Activated CD4-positive, CD25-positive, alpha-beta regulatory T cell treated with anti-CD3 and anti-CD28 coated beads, Interleukin-2, amount 50 U/mL, for 72 hours (primary cell): ENCODE data around the gene MAP3K4.

Experiments
- DNase-seq: peaks from one replicate; pipeline ENCODE4 v3.0.0; 2021

MAP3K4 gene, protein sequence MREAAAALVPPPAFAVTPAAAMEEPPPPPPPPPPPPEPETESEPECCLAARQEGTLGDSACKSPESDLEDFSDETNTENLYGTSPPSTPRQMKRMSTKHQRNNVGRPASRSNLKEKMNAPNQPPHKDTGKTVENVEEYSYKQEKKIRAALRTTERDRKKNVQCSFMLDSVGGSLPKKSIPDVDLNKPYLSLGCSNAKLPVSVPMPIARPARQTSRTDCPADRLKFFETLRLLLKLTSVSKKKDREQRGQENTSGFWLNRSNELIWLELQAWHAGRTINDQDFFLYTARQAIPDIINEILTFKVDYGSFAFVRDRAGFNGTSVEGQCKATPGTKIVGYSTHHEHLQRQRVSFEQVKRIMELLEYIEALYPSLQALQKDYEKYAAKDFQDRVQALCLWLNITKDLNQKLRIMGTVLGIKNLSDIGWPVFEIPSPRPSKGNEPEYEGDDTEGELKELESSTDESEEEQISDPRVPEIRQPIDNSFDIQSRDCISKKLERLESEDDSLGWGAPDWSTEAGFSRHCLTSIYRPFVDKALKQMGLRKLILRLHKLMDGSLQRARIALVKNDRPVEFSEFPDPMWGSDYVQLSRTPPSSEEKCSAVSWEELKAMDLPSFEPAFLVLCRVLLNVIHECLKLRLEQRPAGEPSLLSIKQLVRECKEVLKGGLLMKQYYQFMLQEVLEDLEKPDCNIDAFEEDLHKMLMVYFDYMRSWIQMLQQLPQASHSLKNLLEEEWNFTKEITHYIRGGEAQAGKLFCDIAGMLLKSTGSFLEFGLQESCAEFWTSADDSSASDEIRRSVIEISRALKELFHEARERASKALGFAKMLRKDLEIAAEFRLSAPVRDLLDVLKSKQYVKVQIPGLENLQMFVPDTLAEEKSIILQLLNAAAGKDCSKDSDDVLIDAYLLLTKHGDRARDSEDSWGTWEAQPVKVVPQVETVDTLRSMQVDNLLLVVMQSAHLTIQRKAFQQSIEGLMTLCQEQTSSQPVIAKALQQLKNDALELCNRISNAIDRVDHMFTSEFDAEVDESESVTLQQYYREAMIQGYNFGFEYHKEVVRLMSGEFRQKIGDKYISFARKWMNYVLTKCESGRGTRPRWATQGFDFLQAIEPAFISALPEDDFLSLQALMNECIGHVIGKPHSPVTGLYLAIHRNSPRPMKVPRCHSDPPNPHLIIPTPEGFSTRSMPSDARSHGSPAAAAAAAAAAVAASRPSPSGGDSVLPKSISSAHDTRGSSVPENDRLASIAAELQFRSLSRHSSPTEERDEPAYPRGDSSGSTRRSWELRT (N-terminal part only)

DNA sequence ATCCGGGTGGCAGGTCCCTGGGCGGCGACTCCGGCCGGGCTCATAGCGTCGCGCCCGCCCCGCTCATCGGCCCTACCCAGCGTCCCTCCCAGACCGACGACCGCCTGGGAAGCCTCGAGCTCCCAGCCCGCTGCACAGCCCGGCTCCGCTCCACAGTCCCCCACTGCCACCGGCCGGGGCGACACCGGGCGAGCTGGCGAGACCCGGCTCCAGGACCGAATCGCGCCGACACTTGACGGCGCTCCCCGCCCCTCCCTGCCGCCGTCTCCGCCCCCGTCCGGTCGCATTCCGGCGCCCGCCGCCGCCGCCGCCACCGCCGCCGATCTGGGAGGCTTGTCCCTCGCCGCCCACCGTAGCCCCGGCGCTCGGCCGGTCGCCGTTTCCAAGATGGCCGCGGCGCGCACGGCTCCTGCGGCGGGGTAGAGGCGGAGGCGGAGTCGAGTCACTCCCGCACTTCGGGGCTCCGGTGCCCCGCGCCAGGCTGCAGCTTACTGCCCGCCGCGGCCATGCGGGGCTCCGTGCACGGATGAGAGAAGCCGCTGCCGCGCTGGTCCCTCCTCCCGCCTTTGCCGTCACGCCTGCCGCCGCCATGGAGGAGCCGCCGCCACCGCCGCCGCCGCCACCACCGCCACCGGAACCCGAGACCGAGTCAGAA is at the start of gene MAP3K4:
MAP3K4 (plus strand) TSS at position 364 of the 655 bp plus-strand sequence; CDS start at position 527, 163 bp downstream.
- DNase-seq = peak; percentile 85

DNA sequence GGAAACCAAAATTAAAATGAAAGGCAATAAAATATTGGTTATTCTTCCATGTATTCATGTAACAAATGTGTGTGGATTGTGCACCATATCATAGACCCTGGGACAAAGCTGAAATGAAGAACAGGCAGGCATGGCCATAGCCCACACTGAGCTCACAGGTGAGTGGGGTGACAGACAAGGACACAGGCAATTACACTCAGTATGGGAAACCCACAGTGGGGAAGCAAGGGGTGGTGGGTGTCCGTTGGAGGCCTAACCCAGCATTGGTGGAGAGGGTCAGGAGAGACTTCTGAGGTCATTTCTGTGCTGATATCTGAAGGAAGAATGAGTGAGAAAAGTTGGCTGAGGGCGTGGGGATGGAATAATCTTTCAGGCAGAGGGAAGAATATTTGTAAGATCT is 47.6 kb upstream of the MAP3K4 start:
- no peak for DNase-seq

DNA sequence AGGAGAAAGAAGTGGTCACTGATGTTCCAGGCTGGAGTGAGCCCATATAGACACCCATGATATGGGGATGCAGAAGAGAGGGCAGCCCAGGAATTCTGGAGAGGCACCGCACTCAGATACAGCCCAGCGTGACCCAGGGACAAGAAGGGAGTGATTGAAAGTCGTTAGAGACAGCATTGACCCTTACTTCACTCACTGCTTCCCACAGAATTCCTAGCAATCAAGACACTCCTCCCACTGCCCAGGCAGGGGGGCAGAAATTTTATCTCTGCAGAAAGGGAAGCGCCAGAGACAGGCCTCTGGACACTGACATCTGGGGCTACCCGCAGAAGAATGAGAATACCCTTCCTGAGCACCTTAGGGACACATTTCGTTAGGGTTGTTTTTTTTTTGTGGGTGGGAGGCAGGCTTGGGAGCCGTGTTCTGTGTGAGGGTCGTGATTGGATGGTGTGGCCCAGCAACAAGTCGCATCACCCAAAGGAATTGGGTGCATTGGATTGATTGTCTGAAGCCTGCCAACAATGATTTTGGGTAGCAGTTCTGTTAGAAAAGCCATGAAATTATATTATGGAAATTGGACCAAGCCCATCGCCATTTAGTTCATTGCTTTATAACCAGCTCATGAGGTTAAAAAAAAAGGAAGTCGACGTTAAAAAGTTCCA is 45.9 kb upstream of the MAP3K4 start:
- DNase-seq = no peak

DNA sequence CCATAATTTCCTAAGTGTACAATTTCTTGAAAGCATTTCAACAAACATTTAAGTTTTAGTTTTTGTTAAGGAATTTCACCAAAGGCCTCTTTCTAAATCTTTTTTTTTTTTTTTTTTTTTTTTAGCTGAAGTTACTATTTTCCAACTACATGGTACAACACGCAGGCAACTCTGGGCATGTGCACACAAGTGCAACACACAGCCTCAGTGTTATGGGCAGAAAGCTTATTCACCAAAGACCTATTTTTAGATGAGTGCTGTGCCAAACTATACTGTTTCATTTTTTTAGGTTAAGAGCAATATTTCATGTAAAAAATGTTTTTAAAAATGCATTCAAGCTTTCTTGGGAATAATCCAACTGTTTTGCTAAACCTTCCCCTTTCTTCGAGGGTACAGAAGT is 42.0 kb upstream of the MAP3K4 start:
- DNase-seq = no peak

DNA sequence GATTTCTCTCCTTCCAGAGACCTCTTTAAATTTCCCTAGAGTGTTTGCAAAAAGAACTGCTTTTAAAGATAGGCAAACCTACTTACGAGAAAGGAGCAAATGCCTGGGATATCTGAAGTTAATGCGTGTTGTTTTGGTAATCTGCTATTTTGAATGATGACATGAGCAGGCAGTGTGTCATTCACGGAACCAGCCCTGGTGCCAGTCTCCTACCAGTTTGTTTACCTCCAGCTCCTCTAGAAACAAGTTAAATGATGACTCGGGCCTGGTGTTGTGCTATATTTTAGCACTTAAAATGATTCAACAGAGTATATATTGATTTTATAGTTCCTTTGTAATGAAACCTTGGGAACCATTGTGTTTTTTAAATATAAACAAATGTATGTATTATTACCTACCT is 41.1 kb upstream of the MAP3K4 start:
- DNase-seq = no peak

DNA sequence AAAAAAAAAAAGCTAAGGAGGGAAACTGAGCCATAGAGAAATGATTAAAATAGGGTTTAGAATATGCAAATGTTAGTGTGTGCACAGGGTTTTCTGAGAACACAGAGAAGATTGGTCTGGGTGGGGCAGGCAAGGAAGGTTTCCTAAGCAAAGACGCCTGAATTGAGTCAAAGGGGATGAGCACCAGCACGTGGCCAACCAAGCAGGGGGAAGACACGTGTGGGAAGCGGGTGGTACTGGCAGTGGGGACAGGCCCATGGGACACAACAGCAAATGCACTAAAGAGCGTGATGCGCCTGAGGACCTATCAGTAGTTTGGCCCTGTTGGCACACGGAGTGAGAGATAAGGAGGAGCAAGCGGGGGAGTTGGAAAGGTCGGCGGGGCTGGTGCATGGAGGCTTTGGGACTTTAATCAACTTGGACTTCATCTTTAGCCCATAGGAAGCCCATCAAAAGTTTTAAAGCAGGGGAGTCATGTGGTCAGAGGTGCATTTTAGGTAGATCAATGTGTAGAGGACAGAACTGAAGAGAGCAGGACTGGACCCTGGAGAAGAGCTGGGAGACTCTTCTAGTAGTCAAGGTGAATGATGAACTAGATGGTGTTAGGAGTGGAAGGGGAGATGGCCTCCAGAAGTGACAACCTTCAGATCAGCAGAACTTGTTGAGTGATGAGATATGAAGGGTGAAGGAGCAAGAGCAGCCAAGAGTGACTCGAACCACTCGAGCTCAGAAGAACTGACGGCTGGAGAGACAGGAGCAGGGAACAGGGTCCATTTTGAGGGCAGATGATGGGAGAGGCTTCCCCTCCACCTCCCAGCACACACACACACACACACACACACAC is 40.2 kb upstream of the MAP3K4 start:
- no peak for DNase-seq

DNA sequence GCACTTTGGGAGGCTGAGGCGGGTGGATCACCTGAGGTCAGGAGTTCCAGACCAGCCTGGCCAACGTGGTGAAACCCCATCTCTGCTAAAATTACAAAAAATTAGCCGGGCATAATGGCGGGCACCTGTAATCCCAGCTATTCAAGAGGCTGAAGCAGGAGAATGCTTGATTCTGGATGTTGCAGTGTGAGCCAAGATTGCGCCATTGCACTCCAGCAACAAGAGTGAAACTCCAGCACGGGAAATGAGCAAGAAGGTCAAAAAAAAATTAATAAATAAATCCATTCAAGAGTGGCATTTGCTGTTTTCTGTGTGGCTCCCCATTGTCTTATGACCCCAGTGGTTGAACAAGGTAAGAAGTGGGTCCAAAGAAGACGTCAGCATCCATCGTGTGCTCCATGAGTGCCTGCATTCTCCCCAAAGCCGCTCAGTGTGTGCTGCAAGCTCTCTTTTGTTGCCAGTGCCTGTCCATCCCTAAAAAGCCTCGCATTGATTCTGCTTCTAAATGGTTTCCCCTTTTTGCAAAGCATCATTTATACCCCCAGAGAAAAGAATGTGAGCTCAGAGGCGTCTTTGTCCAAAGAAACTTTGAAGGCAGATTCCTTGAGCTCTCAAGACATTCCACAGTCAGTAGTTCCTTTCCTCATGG is 38.8 kb upstream of the MAP3K4 start:
- DNase-seq = no peak

DNA sequence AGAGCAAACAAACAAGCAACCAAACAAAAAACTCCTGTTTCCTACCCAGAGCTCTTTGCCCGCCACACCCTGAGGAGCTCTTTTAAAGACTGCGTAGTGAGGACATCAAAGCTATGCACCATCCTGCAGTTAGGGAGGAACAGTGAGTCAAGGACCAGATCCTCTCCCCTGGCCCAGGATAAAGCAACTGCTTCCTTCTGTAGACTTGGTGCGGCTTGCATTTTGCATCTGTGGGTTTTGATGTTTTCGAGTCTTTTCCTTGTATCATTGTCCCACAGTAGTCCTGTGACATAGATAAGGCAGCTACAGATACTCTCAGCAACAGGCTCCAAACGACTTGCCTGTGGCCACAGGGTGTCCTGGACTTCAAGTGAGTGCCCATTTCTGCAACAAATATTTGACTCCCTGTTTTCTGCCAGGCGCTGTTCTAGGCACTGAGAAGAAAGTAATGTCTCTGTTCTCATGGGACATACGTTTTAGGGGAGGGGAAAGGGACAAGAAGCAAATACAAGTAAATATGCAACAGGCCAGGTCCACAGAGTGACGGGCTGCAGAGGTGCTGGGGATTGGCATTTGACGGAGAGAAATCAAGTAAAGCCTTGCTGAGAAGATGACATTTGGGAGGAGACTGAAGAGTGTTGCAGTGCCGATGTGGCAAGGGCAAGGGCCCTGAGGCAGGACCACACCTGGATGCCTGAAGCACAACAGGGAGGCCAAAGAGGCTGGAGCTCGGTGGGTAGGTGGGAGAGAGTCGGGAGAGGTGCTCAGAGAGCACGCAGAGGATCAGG is 35.9 kb upstream of the MAP3K4 start:
- no peak for DNase-seq

DNA sequence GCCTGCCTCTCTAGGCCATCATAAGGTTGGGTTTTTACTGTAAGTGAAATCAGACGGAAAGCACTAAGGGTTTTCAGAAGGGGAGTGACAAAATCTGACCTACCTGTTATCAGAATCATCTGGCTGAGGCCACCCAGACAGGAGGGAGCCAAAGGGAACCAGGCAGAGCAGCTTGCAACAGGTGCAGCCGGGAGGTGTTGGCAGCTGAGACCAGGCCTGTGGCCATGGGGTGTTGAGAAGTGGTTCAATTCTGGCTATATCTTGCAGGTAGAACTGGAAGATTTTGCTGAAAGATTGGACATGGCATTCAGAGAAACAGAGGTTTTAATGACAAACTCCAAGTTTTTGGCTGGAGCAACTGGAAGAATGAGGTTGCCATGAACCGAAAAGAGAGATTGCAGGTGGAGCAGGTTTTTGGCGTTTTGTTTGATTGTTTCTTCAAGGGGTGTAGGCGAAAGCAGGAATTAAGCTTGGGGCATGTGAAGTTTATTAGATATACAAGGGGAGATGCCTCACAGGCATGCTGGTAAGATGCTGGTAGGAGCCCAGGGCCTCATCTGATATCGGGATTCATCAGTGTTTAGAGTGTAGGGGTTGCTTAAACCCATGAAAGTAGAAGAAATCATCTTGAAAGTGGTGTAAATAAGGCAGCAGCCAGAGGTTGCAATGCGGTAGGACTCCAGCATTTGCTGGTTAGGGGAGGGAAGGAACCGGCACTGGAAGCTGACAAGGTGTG is 35.1 kb upstream of the MAP3K4 start:
- no peak for DNase-seq

DNA sequence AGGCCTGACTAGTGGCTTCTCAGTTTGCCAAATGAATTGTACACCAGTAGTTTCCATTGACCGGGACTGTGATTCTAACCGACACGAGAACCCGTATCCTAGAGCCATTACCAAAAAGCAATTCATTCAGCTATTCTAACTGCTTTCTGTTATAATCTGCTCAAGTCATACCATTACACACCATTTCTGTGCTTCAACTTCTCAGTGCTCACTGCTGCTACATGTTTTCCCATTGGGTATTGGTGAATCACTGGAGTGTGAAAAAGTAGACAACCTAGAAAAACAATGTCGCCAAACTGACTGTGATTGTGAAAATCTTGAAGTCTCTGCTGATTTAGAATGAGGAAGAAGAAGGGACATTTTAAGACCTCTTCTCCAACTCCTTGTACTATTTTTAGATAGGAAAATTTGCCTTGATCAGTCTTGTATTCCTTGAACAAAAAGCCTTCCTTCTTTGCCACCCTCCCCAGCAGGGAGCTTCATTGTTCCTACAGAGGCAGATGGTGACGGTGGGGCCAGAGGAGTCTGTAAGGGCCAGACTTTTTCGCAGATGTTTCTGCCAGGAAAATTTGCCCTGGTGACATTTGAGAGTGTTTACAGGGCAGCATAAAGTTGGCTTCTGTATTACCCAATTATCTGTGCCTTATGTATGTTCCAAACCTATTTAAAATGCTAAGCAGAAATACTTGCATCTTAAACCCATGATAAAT is 31.7 kb upstream of the MAP3K4 start:
- DNase-seq = no peak

DNA sequence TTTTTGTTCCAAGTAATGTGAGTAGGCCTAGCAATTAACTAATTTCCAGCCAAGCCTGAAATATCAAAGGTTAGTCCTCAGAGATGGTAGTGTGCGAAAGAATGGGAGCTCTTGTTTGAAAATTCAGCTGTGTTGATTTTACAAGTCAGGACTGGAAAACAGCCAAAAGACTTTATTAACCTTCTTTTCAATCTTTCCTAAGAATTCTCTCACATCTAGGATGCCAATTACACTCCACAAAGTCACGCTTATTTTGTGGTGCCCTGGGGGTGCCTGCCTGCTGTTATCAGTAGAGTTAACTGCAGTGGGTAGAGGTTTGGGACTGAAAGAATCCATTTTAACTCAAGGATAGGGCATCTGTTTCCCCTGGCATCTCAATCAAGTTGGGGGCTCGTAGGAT is 30.7 kb upstream of the MAP3K4 start:
- no peak for DNase-seq

DNA sequence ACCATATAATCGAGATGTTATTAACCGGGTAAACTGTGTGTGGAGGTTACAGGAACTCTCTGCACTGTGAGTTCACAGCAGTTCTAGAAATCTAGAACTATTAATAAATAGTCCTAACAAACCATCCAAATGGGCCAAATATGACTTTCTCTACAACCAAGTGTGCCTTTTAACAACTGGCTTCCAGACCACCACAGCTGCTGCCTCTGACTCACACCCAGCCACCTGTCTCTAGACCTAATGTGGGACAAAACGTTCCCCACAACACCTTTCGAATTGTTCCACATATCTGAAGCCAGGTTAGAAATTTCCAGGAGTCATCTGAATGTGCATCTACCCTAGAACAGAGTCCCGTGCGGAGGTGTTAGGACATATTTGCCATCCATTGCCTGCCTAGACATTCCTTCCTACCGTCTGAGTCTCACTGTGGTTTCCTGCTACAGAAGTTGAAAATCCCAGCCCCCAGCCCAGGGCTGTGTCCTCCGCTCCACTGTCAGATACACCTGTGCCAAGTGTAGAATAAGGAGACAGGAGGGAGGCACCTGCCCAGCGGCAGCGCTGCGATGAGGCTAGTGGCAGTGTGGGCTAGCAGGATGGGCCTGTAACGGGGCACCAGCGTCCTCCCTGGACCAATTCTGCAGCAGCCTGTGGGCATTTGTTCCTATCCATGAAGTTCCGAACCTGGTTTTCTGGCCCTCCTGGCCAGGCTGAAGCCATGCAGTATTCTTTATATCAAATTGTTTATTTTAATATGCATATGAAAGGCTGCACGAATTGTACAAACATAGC is 28.5 kb upstream of the MAP3K4 start:
- no peak for DNase-seq

DNA sequence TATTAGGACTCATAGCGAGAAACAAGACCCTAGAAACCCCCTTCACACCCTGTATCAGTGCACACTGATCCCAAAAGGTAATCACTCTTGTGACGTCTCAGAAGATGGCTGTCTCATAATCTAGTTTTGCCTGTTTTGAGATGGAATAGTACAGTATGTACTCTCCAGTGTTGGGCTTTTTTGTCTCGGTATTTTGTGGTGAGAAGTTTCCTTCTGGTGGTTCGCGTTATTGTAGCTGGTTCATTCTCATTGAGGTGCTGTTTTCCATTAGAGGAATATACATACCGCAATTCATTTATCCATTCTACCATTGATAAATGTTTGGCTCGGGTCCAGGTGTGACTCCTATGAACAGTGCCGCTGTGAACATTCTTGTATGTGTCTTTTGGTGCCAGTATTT is 27.9 kb upstream of the MAP3K4 start:
- no peak for DNase-seq

DNA sequence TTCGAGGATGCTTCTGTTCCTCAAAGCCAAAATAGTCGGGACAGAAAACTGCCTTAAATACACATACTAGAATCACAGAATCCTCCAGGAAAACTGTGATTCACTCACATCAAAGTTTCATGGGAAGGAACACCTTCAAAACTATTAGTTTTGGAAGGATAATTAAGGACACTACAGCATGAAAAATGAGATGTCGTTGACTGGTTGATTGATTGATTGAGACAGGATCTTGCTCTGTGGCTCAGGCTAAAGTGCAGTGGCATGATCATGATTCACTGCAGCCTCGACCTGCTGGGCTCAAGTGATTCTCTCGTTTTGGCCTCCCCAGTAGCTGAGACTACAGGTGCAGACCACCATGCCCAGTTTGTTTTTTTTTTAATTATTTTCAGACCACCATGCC is 25.7 kb upstream of the MAP3K4 start:
- no peak for DNase-seq

DNA sequence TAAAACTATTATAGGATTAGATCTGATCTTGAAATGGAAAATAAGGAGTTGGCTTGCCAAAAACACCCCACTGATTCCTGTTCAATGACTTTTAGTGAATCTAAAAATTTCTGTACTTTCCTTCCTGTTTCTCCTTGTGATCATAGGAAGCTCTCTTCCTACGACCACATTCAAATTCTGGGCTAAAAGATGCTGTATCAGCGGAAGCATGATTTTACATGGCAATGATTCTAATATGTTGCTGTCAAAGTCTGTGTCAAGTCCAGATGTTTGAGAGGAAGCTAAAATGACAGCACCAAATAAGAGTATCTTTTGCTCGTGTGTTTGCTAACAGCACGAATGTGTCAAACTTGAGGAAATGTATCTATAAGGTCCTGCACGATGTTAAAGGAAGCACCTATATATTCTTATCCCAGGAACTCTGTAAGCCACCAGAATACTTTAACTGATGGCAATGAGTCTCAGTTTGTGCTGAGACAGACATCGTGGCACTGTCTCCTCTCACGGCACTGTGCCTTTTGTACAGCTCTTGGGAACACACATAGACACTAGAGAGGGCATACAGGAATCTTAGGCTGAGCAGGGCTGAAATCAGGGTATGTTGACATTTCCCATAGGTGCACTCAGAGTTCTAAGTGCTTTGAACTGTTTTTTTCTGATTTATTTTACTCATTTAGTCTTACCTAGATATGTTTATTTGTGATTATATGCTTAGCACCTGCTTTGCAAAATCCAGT is 24.9 kb upstream of the MAP3K4 start:
- no peak for DNase-seq

DNA sequence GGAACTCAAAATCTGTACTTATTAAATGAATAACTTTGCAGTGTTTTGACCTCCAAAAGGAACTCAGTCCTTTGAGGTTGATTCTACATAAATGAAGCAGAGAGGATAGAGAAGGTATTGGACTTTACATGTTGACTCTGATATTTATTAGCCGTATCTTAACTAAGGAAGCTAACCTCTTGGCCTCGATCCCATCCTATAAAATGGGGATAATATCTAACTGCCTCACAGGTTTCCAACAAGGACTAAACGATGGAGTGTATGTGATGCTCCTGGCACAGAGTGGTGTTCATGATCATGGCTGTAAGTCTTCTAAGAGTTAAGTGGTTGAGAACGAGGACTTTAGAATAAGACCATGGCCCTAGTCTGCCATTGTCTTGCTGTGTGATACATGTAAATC is 24.2 kb upstream of the MAP3K4 start:
- DNase-seq = no peak

DNA sequence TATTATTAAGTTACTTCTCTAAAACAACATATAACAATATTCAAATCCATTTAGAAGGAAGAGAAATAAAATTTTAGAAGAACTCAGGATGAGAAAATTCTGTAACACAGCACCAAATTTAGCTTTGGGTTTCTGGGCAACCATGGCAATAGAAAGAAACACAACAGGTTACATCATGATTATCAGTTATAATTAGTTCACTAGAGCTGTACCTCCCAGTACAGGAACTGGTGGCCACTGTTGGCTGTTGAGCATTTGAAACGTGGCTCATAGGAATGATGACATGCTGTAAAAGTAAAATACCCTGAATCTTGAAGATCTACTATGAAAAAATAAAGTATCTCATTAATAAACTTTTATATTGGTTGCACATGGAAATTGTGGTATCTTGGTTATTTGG is 23.7 kb upstream of the MAP3K4 start:
- DNase-seq = no peak
